Effector memory CD8-positive, alpha-beta T cell (primary cell): Measurements from ENCODE around the gene KCNQ2.
A peak's percentile ranks its signal among the peaks of the same experiment; 100 is the strongest.

Experiments used
- ATAC-seq: fragments of 150-1000 bp; cut with Tn5 transposase; replicated peaks from 2 replicates; pipeline ENCODE4 v1.10.0; 2021; ENCODE audit warnings: mild to moderate bottlenecking, moderate library complexity
- DNase-seq, 3 experiments: peaks; one replicate each; pipeline ENCODE4 v3.0.0; 2021
- H3K27ac Mint-ChIP-seq, 2 donors: one replicate each; pipeline ENCODE4 v1.8.0; 2022; ENCODE audit warnings: mild to moderate bottlenecking in 2 of 2, mixed read lengths in 2 of 2, moderate library complexity in 2 of 2
- H3K27me3 Mint-ChIP-seq, 2 donors: one replicate each; pipeline ENCODE4 v1.8.0; 2022; ENCODE audit warnings: mixed read lengths in 2 of 2
- H3K36me3 Mint-ChIP-seq: one replicate; pipeline ENCODE4 v1.8.0; 2022; ENCODE audit warnings: mild to moderate bottlenecking, moderate library complexity, mixed read lengths; ENCODE audit not compliant: insufficient read depth
- H3K4me1 Mint-ChIP-seq, 2 donors: one replicate each; pipeline ENCODE4 v1.8.0; 2022; ENCODE audit warnings: low read depth in 2 of 2, mixed read lengths in 2 of 2
- H3K4me3 Mint-ChIP-seq, 2 donors: one replicate each; pipeline ENCODE4 v1.8.0; 2022; ENCODE audit warnings: mild to moderate bottlenecking in 2 of 2, mixed read lengths in 2 of 2, moderate library complexity in 2 of 2
- H3K9me3 Mint-ChIP-seq, 2 donors: one replicate each; pipeline ENCODE4 v1.8.0; 2022; ENCODE audit warnings: mixed read lengths in 2 of 2

Gene KCNQ2

GRCh38 chr20:63478346-63479302 lies 6.2 kb upstream of the KCNQ2 start:
- Mint-ChIP-seq H3K36me3 (peaks cover 3% of the 10 kb centered on the region), H3K9me3 (no peaks in the 10 kb centered on the region), H3K27me3 (peaks cover 66 to 87% of the 10 kb centered on the region in 2 donors), H3K27ac (no peak overlapping the region), H3K4me1 (peaks cover 8 to 12% of the 10 kb centered on the region in 2 donors), H3K4me3 (no peak overlapping the region)
- no peak for DNase-seq
- no peak for ATAC-seq

- H3K36me3 Mint-ChIP-seq = no peaks in the 10 kb centered on the region
- peaks cover 64 to 89% of the 10 kb centered on the region in 2 donors for H3K27me3 Mint-ChIP-seq
- no peak overlapping the region for H3K27ac Mint-ChIP-seq
- DNase-seq (no peak), ATAC-seq (no peak)
- H3K4me3 Mint-ChIP-seq = no peak overlapping the region
- peaks cover 7 to 10% of the 10 kb centered on the region in 2 donors for H3K4me1 Mint-ChIP-seq
- H3K9me3 Mint-ChIP-seq = no peaks in the 10 kb centered on the region
These were observed 5.5 kb upstream of the KCNQ2 start for GRCh38 chr20:63477944-63478343.

GRCh38 chr20:63477061-63477616 lies 4.7 kb upstream of the KCNQ2 start:
- H3K9me3 Mint-ChIP-seq = no peaks in the 10 kb centered on the region
- DNase-seq (no peak), ATAC-seq (no peak)
- no peak overlapping the region for H3K4me3 Mint-ChIP-seq
- peaks cover 6 to 8% of the 10 kb centered on the region in 2 donors for H3K4me1 Mint-ChIP-seq
- H3K27ac Mint-ChIP-seq = no peak overlapping the region
- H3K27me3 Mint-ChIP-seq = peaks cover 56 to 82% of the 10 kb centered on the region in 2 donors
- H3K36me3 Mint-ChIP-seq = no peaks in the 10 kb centered on the region

DNA sequence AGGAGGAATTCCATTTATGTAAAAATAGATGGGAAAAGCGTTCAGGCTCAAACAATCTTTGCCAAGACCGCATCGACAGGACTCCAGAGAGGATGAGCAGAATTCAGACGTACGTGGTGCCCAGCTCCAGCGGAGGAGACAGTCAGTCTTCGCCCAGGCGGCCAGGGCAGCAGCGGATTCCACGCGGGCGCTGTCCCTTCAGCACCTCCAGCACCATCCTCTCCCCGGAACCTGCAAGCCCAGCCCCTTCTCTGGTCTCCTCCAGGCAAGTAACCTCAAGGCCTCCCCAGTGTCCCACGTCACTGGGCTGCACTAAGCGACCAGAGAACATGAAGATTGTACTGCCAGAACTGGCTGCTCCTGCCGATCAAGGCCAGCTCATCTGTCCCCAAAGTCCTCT lies 2.8 kb upstream of the KCNQ2 start:
- H3K9me3 Mint-ChIP-seq = no peaks in the 10 kb centered on the region
- ATAC-seq (no peak), DNase-seq (no peak)
- peaks cover 50 to 76% of the 10 kb centered on the region in 2 donors for H3K27me3 Mint-ChIP-seq
- H3K4me3 Mint-ChIP-seq = no peak overlapping the region
- H3K4me1 Mint-ChIP-seq = peaks cover 6 to 8% of the 10 kb centered on the region in 2 donors
- no peaks in the 10 kb centered on the region for H3K36me3 Mint-ChIP-seq
- H3K27ac Mint-ChIP-seq = no peak overlapping the region

DNA sequence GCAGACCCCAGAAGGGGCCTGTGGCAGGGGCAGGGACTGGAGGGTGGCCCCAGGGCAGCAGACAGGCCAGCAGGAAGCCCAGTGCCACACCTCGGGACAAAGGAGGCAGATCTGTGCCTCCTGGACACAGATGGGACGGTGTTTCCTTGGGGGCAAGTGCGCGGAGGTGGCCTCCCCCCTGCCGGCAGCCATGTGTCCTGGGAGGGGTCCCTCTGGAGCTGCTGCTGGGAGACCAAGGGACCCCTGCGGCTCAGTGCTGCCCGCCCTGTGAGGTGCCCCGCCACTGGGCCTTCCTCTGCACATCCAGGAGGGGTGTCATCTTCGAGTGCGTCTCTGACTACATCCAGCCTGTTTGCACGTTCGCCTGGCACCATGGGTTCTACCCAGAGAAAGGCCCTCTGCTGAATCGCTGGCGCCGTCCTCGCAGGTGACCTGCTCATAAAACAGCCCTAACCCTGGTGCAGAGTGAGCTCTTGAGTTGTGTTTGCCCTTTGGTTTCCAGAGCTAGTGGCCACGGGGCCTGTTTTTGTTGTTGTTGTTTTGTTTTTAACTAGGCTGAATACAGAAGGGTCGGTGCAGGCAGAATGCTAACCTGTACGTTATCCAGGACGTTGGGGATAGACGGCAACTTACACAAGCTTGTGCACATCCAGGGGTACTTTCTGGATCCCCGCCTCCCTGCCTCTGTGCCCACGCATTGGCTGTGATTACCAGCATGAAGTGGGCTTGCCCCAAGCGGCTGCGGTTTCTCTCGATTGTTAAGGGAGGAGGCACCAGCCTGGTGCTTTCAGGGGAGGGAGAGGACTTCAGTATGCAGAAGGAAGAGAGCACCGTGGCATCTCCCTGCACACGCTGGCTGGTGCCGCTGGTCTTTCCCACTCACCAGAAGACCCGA lies 1.3 kb upstream of the KCNQ2 start:
- H3K9me3 Mint-ChIP-seq = no peaks in the 10 kb centered on the region
- H3K27ac Mint-ChIP-seq = no peak overlapping the region
- peaks cover 48 to 83% of the 10 kb centered on the region in 2 donors for H3K27me3 Mint-ChIP-seq
- DNase-seq (no peak), ATAC-seq (no peak)
- H3K36me3 Mint-ChIP-seq = no peaks in the 10 kb centered on the region
- H3K4me3 Mint-ChIP-seq = peak overlapping the region in 1 of 2 donors; percentile 5
- peaks cover 6 to 9% of the 10 kb centered on the region in 2 donors for H3K4me1 Mint-ChIP-seq

DNA sequence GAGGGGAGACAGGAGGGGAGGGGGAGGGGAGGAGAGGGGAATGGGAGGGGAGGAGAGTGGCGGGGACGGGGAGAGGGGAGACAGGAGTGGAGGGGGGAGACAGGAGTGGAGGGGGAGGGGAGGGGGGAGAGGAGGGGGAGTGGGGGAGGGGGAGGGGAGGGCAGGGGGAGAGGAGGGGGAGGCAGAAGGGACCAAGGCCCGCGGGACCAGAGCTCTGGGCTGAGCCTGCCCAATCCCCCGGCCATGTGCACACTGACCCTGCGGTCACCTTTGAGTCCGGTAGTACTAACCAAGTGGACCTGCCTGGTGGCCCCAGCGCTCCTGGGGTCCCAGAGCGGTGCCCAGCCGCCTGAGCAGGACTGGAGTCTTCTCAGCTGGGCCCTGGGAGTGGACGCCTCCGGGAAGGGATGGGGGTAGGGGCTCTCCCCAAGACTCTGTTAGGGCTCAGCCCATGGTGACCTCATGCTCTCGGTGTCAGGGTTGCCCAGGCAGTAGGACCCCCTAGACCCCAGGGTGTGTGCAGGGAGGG lies 471 bp upstream of the KCNQ2 start:
- no peak overlapping the region for H3K27ac Mint-ChIP-seq
- no peaks in the 10 kb centered on the region for H3K36me3 Mint-ChIP-seq
- no peaks in the 10 kb centered on the region for H3K9me3 Mint-ChIP-seq
- H3K4me3 Mint-ChIP-seq = peak overlapping the region; percentile 18 to 23
- peaks cover 40 to 82% of the 10 kb centered on the region in 2 donors for H3K27me3 Mint-ChIP-seq
- H3K4me1 Mint-ChIP-seq = peaks cover 6 to 12% of the 10 kb centered on the region in 2 donors
- ATAC-seq = no peak
- no peak for DNase-seq

- Mint-ChIP-seq H3K4me1 (peaks cover 6 to 12% of the 10 kb centered on the region in 2 donors), H3K4me3 (no peak overlapping the region), H3K27ac (no peak overlapping the region), H3K27me3 (peaks cover 33 to 81% of the 10 kb centered on the region in 2 donors), H3K36me3 (no peaks in the 10 kb centered on the region), H3K9me3 (no peaks in the 10 kb centered on the region)
- DNase-seq = no peak
- ATAC-seq = no peak
These were observed 806 bp downstream of the KCNQ2 start for GRCh38 chr20:63471717-63471980.

DNA sequence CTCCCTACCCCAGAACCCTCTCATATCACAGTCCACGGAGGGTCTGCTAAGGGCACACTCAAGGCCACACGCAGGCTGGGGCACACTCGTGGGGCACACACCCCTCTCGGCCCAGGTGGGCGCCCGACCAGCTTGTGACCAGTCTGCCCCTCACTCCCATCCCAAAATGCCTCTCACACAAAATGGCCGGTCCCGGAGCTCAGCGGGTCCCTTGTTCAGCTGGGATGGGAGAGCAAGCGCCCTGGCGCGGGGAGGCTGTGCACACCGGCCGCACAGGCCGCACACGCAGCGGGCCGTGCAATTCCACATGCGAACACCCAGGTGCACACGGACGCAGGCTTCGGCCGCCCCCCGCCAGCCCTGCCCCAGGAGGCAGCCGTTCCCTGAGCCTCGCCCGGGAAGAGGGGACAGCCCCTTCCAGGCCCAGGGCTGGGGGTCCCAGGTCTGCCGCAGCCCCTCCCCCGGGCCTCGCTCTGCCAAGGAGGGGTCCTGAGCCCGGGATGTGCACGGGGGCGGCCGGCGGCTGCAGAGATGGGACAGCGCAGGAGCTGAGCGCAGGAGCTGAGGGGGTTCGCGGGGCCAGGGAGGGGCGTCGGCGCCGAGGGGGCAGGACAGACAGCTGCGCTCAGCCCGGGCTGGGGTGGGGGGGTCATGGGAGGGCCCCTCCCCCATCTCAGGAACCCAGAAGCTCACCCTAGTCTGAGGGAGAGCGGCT lies 1.3 kb downstream of the KCNQ2 start:
- ATAC-seq = no peak
- no peak for DNase-seq
- H3K4me3 Mint-ChIP-seq = peak overlapping the region; percentile 34 to 40
- no peak overlapping the region for H3K27ac Mint-ChIP-seq
- H3K27me3 Mint-ChIP-seq = peaks cover 31 to 78% of the 10 kb centered on the region in 2 donors
- H3K4me1 Mint-ChIP-seq = peaks cover 6 to 12% of the 10 kb centered on the region in 2 donors
- no peaks in the 10 kb centered on the region for H3K36me3 Mint-ChIP-seq
- H3K9me3 Mint-ChIP-seq = no peaks in the 10 kb centered on the region

GRCh38 chr20:63470410-63470809 lies 2.0 kb downstream of the KCNQ2 start:
- no peak for DNase-seq
- Mint-ChIP-seq H3K4me1 (peaks cover 6 to 12% of the 10 kb centered on the region in 2 donors), H3K4me3 (peak overlapping the region; percentile 27 to 50), H3K27me3 (peaks cover 28 to 77% of the 10 kb centered on the region in 2 donors), H3K36me3 (no peaks in the 10 kb centered on the region), H3K9me3 (no peaks in the 10 kb centered on the region), H3K27ac (no peak overlapping the region)
- ATAC-seq = no peak

DNA sequence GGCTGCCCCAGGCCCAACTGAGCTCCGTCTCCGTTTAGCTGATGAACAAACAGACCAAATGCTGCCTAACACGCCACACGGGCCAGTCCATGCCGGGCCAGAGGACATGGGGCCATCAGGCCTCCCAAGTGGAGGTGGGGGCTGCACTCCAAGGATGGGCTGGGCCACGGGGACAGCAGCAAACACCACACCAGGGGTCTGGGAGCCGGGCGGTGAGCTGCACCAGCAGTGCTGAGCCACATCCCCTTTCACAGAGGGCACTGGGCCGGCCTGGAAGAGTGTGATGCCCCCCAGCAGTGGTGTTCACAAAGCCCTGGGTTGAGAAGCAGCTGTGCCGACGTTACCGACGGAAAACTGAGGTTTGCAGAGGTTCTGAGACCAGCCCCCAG lies 2.7 kb downstream of the KCNQ2 start:
- no peak for DNase-seq
- H3K9me3 Mint-ChIP-seq = no peaks in the 10 kb centered on the region
- H3K27ac Mint-ChIP-seq = no peak overlapping the region
- ATAC-seq = no peak
- no peak overlapping the region for H3K4me3 Mint-ChIP-seq
- H3K36me3 Mint-ChIP-seq = no peaks in the 10 kb centered on the region
- H3K27me3 Mint-ChIP-seq = peaks cover 27 to 77% of the 10 kb centered on the region in 2 donors
- peaks cover 10 to 12% of the 10 kb centered on the region in 2 donors for H3K4me1 Mint-ChIP-seq

GRCh38 chr20:63469019-63469712 lies 3.3 kb downstream of the KCNQ2 start:
- H3K9me3 Mint-ChIP-seq = no peaks in the 10 kb centered on the region
- H3K27ac Mint-ChIP-seq = no peak overlapping the region
- no peak overlapping the region for H3K4me3 Mint-ChIP-seq
- peaks cover 27 to 77% of the 10 kb centered on the region in 2 donors for H3K27me3 Mint-ChIP-seq
- DNase-seq = no peak
- no peaks in the 10 kb centered on the region for H3K36me3 Mint-ChIP-seq
- no peak for ATAC-seq
- peaks cover 6 to 7% of the 10 kb centered on the region in 2 donors for H3K4me1 Mint-ChIP-seq

GRCh38 chr20:63468421-63468820 lies 4.0 kb downstream of the KCNQ2 start:
- peaks cover 3 to 4% of the 10 kb centered on the region in 2 donors for H3K4me1 Mint-ChIP-seq
- no peak for ATAC-seq
- no peaks in the 10 kb centered on the region for H3K9me3 Mint-ChIP-seq
- DNase-seq = no peak
- H3K4me3 Mint-ChIP-seq = no peak overlapping the region
- H3K27me3 Mint-ChIP-seq = peaks cover 29 to 77% of the 10 kb centered on the region in 2 donors
- no peaks in the 10 kb centered on the region for H3K36me3 Mint-ChIP-seq
- no peak overlapping the region for H3K27ac Mint-ChIP-seq
